Neural progenitor cell (in vitro differentiated cells): ENCODE measurements around the gene PRG3. TPM values are rescaled to one million over a fixed set of nuclear protein-coding genes. Genes with fewer than 3 reads are reported as not detected.
A peak's percentile ranks its signal among the peaks of the same experiment; 100 is the strongest.

Experiments used
- DNase-seq: peaks from one replicate; pipeline ENCODE4 v3.0.0-alpha.2; 2016; ENCODE audit warnings: low spot score
- H2AFZ ChIP-seq: fragments of 200-600 bp; sonication (generic); replicated peaks from 2 replicates; pipeline ENCODE4 v1.6.1; 2016; ENCODE audit warnings: antibody characterized with exemption
- H3F3A ChIP-seq: fragments of 200-600 bp; sonication (generic); 2 replicates; pipeline ENCODE4 v1.6.1; 2016; ENCODE audit warnings: antibody characterized with exemption, low read depth
- H3K27ac ChIP-seq: fragments of 200-600 bp; sonication (generic); 2 replicates; pipeline ENCODE4 v1.5.1; 2016; ENCODE audit warnings: mild to moderate bottlenecking
- H3K27me3 ChIP-seq: fragments of 200-600 bp; sonication (generic); 2 replicates; pipeline ENCODE4 v1.6.1; 2016; ENCODE audit warnings: mild to moderate bottlenecking, moderate library complexity
- H3K36me3 ChIP-seq: fragments of 200-600 bp; sonication (generic); 2 replicates; pipeline ENCODE4 v1.5.1; 2016
- H3K4me1 ChIP-seq: fragments of 200-600 bp; sonication (generic); 2 replicates; pipeline ENCODE4 v1.6.1; 2016; ENCODE audit warnings: mixed run types
- H3K4me2 ChIP-seq: fragments of 200-600 bp; sonication (generic); 2 replicates; pipeline ENCODE4 v1.6.1; 2016
- H3K4me3 ChIP-seq: fragments of 200-600 bp; sonication (generic); 2 replicates; pipeline ENCODE4 v1.5.1; 2016
- H3K79me2 ChIP-seq: fragments of 200-600 bp; sonication (generic); 2 replicates; pipeline ENCODE4 v1.6.1; 2016; ENCODE audit warnings: low read depth
- H3K9ac ChIP-seq: fragments of 200-600 bp; sonication (generic); 2 replicates; pipeline ENCODE4 v1.6.1; 2016
- H3K9me3 ChIP-seq: fragments of 200-600 bp; sonication (generic); 2 replicates; pipeline ENCODE4 v1.5.1; 2016; ENCODE audit warnings: low read depth
- H4K20me1 ChIP-seq: fragments of 200-600 bp; sonication (generic); 2 replicates; pipeline ENCODE4 v1.6.1; 2016; ENCODE audit warnings: low read depth
- H3K27ac Mint-ChIP-seq: 3 replicates; pipeline ENCODE4 v1.8.0; 2021; ENCODE audit warnings: mixed read lengths
- H3K27me3 Mint-ChIP-seq: 2 replicates; pipeline ENCODE4 v1.8.0; 2022; ENCODE audit warnings: low read depth, mild to moderate bottlenecking, inconsistent platforms, moderate library complexity, mixed read lengths; ENCODE audit not compliant: insufficient read depth
- H3K36me3 Mint-ChIP-seq: 3 replicates; pipeline ENCODE4 v1.8.0; 2021; ENCODE audit warnings: mixed read lengths
- H3K4me1 Mint-ChIP-seq: 3 replicates; pipeline ENCODE4 v1.8.0; 2021; ENCODE audit warnings: mixed read lengths
- H3K4me3 Mint-ChIP-seq: 3 replicates; pipeline ENCODE4 v1.8.0; 2021; ENCODE audit warnings: mild to moderate bottlenecking, moderate library complexity, mixed read lengths
- H3K9me3 Mint-ChIP-seq: 3 replicates; pipeline ENCODE4 v1.8.0; 2020; ENCODE audit warnings: mixed read lengths
- CTCF ChIP-seq: fragments of 200-600 bp; sonication (generic); IDR thresholded peaks from 2 replicates; pipeline ENCODE4 v1.5.1; 2017; ENCODE audit warnings: antibody characterized with exemption, mild to moderate bottlenecking
- EZH2 ChIP-seq: fragments of 200-600 bp; sonication (generic); IDR thresholded peaks from 2 replicates; pipeline ENCODE4 v1.6.1; 2017; ENCODE audit warnings: antibody characterized with exemption, mild to moderate bottlenecking, moderate library complexity
- EZH2phosphoT487 ChIP-seq: fragments of 200-600 bp; sonication (generic); IDR thresholded peaks from 2 replicates; pipeline ENCODE4 v1.6.1; 2017; ENCODE audit warnings: antibody characterized with exemption
- total RNA-seq: library from RNA; depleted of rRNA; stranded (reverse); fragments of >200 nt; gene quantifications from 2 replicates; pipeline ENCODE4 v1.2.3, GENCODE V29; 2015; ENCODE audit warnings: low replicate concordance

PRG3 gene
- total RNA-seq, 1 donor from 2014 or later: not detected

DNA sequence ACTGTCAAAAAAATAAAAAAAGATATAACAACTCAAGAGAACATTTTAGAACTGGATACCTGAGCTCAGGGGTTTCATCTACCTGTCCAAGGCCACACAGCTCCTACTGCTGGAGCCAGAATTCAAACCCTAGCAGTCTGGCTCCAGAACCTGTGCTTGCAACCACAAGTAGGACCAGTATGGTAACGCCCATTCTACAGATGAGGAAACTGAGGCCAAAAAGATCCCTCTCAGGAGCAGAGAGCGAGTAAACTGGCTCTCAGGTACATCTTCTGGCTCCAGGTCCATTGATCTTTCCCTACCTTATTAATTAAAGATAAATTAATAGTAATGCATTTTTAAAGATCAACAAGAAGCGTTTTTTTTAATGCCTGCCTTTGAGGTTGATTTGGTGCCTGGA lies 23.6 kb downstream of the PRG3 start:
- Histone ChIP-seq H3K4me2 (no peak overlapping the region), H3K4me1 (peaks cover 41% of the 10 kb centered on the region), H3K9ac (no peak overlapping the region), H3K4me3 (no peak overlapping the region), H3F3A (peaks cover 27% of the 10 kb centered on the region), H3K27me3 (no peaks in the 10 kb centered on the region), H2AFZ (no peak overlapping the region), H4K20me1 (no peaks in the 10 kb centered on the region), H3K9me3 (no peaks in the 10 kb centered on the region), H3K79me2 (no peaks in the 10 kb centered on the region), H3K27ac (no peak overlapping the region), H3K36me3 (no peaks in the 10 kb centered on the region)
- H3K27ac Mint-ChIP-seq: no peak overlapping the region
- peaks cover 3% of the 10 kb centered on the region for H3K9me3 Mint-ChIP-seq
- H3K4me1 Mint-ChIP-seq: peaks cover 39% of the 10 kb centered on the region
- no peak overlapping the region for H3K4me3 Mint-ChIP-seq
- H3K36me3 Mint-ChIP-seq: no peaks in the 10 kb centered on the region
- peaks cover 15% of the 10 kb centered on the region for H3K27me3 Mint-ChIP-seq
- DNase-seq: no peak
- no peak for TF ChIP-seq EZH2phosphoT487
- TF ChIP-seq EZH2: no peak
- TF ChIP-seq CTCF: no peak

- H3K36me3 Mint-ChIP-seq: peaks cover 2% of the 10 kb centered on the region
- DNase-seq: no peak
- Histone ChIP-seq H3K4me2 (no peak overlapping the region), H3K36me3 (no peaks in the 10 kb centered on the region), H4K20me1 (no peaks in the 10 kb centered on the region), H3F3A (peaks cover 30% of the 10 kb centered on the region), H2AFZ (no peak overlapping the region), H3K27ac (no peak overlapping the region), H3K27me3 (no peaks in the 10 kb centered on the region), H3K4me1 (peaks cover 42% of the 10 kb centered on the region), H3K4me3 (no peak overlapping the region), H3K9me3 (no peaks in the 10 kb centered on the region), H3K9ac (no peak overlapping the region), H3K79me2 (no peaks in the 10 kb centered on the region)
- peaks cover 14% of the 10 kb centered on the region for H3K27me3 Mint-ChIP-seq
- peaks cover 5% of the 10 kb centered on the region for H3K9me3 Mint-ChIP-seq
- no peak overlapping the region for H3K4me3 Mint-ChIP-seq
- H3K27ac Mint-ChIP-seq: no peak overlapping the region
- TF ChIP-seq EZH2: no peak
- no peak for TF ChIP-seq EZH2phosphoT487
- TF ChIP-seq CTCF: no peak
- peaks cover 39% of the 10 kb centered on the region for H3K4me1 Mint-ChIP-seq
These were observed 24.7 kb downstream of the PRG3 start for GRCh38 chr11:57356268-57356667.

DNA sequence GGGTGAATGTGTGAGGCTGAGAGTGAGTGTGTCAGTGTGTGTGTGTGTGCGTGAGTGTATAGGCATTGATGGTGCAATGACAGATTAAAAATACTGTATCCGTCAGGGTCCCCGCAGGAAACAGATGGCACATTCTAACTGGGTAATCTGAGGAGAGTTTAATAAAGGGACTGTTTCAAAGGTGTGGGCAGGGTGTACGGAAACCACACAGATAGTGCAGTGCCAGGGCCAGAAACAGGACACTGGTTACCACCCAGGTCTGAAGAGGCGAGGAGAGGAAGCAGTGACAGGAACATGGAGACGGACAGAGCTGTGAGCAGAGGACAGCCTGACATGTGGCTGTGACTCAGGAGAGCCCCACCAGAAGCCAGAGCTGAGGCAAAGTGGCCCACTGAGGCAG lies 26.3 kb downstream of the PRG3 start:
- H3F3A ChIP-seq: peaks cover 30% of the 10 kb centered on the region
- peaks cover 2% of the 10 kb centered on the region for H3K36me3 Mint-ChIP-seq
- no peak overlapping the region for H3K27ac ChIP-seq
- no peak overlapping the region for H3K4me2 ChIP-seq
- H4K20me1 ChIP-seq: no peaks in the 10 kb centered on the region
- peaks cover 15% of the 10 kb centered on the region for H3K9me3 Mint-ChIP-seq
- H3K79me2 ChIP-seq: no peaks in the 10 kb centered on the region
- H3K4me3 ChIP-seq: no peak overlapping the region
- no peaks in the 10 kb centered on the region for H3K36me3 ChIP-seq
- H3K27ac Mint-ChIP-seq: peak overlapping the region; percentile 3
- no peak overlapping the region for H3K9ac ChIP-seq
- TF ChIP-seq CTCF (no peak), EZH2 (no peak), EZH2phosphoT487 (no peak)
- H3K4me3 Mint-ChIP-seq: no peak overlapping the region
- H3K27me3 ChIP-seq: no peaks in the 10 kb centered on the region
- H3K4me1 ChIP-seq: peaks cover 38% of the 10 kb centered on the region
- H3K27me3 Mint-ChIP-seq: peaks cover 11% of the 10 kb centered on the region
- H3K9me3 ChIP-seq: no peaks in the 10 kb centered on the region
- H3K4me1 Mint-ChIP-seq: peaks cover 38% of the 10 kb centered on the region
- no peak for DNase-seq
- H2AFZ ChIP-seq: no peak overlapping the region
